ENCODE measurements around the gene USF2.

Gene USF2

DNA sequence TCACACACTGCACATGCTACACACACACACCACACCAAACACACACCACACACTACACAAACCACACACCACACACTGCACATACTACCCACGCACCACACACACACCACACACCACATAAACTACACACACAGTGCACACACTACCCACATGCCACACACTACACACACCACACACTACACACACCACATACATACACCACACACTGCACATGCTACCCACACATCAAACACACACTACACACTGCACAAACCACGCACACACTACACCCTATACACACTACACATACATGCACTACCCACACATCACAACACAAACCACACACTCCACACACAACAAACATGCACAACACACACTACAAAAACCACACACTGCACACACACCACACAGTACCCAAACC is 29.2 kb downstream of the USF2 start:
- no peaks in the 10 kb centered on the region for H3K36me3 ChIP-seq
- H3K9me3 ChIP-seq (ENCODE audit: severe bottlenecking) = no peaks in the 10 kb centered on the region
- no peaks in the 10 kb centered on the region for H3K27me3 ChIP-seq (ENCODE audit: insufficient read depth, low read depth, severe bottlenecking)
- H3K27ac ChIP-seq = no peak overlapping the region
- no peak overlapping the region for H3K4me3 ChIP-seq (ENCODE audit: low read depth, low read length)
- DNase-seq = no peak
- TF ChIP-seq, protein P1, sequence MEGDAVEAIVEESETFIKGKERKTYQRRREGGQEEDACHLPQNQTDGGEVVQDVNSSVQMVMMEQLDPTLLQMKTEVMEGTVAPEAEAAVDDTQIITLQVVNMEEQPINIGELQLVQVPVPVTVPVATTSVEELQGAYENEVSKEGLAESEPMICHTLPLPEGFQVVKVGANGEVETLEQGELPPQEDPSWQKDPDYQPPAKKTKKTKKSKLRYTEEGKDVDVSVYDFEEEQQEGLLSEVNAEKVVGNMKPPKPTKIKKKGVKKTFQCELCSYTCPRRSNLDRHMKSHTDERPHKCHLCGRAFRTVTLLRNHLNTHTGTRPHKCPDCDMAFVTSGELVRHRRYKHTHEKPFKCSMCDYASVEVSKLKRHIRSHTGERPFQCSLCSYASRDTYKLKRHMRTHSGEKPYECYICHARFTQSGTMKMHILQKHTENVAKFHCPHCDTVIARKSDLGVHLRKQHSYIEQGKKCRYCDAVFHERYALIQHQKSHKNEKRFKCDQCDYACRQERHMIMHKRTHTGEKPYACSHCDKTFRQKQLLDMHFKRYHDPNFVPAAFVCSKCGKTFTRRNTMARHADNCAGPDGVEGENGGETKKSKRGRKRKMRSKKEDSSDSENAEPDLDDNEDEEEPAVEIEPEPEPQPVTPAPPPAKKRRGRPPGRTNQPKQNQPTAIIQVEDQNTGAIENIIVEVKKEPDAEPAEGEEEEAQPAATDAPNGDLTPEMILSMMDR (IDR thresholded peaks at IDR 0.05; ENCODE audit: low read depth, low read length) = no peak

DNA sequence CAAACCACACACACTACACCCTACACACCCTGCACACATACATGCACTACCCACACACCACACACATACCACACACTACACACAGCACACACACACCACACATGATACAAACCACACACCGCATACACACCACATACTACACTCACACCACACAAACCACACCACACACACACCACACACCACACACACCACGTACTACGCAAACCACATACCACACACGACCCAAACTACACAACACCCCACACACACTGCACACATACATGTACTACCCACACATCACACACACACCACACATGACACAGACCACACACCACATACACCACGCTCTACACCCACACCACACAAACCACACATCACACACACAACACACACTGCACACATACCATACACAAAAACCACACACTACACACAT is 29.8 kb downstream of the USF2 start:
- no peak overlapping the region for H3K27ac ChIP-seq

DNA sequence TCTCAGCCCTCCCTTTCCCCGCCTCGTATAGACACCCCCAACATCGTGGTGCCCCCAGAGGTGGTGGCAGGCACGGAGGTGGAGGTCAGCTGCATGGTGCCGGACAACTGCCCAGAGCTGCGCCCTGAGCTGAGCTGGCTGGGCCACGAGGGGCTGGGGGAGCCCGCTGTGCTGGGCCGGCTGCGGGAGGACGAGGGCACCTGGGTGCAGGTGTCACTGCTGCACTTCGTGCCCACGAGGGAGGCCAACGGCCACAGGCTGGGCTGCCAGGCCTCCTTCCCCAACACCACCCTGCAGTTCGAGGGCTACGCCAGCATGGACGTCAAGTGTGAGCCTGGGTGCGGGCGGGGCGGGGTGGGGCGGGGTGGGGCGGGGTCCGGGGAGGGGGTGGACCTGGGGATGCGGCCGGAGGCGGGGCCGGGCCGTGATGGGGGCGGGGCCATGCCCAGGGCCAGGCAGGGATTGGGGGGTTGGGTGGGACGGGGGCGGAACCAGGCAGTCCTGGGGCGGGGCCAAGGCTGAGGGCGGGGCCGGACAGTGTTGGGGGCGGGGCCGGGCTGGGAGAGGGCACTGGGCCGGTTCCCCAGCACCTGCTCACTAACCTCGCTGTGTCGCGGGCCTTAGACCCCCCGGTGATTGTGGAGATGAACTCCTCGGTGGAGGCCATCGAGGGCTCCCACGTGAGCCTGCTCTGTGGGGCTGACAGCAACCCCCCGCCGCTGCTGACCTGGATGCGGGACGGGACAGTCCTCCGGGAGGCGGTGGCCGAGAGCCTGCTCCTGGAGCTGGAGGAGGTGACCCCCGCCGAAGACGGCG is 31.0 kb downstream of the USF2 start:
- no peak overlapping the region for H3K4me3 ChIP-seq (ENCODE audit: low read depth, low read length)
- no peaks in the 10 kb centered on the region for H3K27me3 ChIP-seq (ENCODE audit: insufficient read depth, low read depth, severe bottlenecking)
- no peak for DNase-seq
- no peaks in the 10 kb centered on the region for H3K9me3 ChIP-seq (ENCODE audit: severe bottlenecking)
- no peak overlapping the region for H3K27ac ChIP-seq
- no peaks in the 10 kb centered on the region for H3K36me3 ChIP-seq
- TF ChIP-seq, protein P1 (IDR thresholded peaks at IDR 0.05; ENCODE audit: low read depth, low read length) = no peak

More for the DNA sequence above, 29.8 kb downstream of the USF2 start:
- TF ChIP-seq, protein P1 (IDR thresholded peaks at IDR 0.05; ENCODE audit: low read depth, low read length) = no peak
- H3K36me3 ChIP-seq = no peaks in the 10 kb centered on the region
- H3K4me3 ChIP-seq (ENCODE audit: low read depth, low read length) = no peak overlapping the region
- no peaks in the 10 kb centered on the region for H3K27me3 ChIP-seq (ENCODE audit: insufficient read depth, low read depth, severe bottlenecking)
- DNase-seq = no peak
- H3K9me3 ChIP-seq (ENCODE audit: severe bottlenecking) = no peaks in the 10 kb centered on the region

DNA sequence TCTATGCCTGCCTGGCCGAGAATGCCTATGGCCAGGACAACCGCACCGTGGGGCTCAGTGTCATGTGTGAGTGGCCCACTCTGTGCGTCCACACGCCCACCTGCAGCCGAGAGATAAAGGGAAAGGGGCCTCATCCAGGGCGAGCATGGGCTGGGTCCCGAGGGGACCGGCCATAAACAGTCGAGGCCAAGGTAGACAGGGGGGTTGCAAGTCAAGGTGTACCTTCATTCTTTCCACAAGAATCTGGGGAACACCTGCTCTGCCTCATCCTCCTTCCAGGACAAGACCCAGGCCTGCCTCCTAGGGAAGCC is 31.5 kb downstream of the USF2 start:
- H3K36me3 ChIP-seq = no peaks in the 10 kb centered on the region
- no peak for DNase-seq
- H3K9me3 ChIP-seq (ENCODE audit: severe bottlenecking) = no peaks in the 10 kb centered on the region
- no peak overlapping the region for H3K4me3 ChIP-seq (ENCODE audit: low read depth, low read length)
- H3K27ac ChIP-seq = no peak overlapping the region
- TF ChIP-seq, protein P1 (IDR thresholded peaks at IDR 0.05; ENCODE audit: low read depth, low read length) = no peak
- no peaks in the 10 kb centered on the region for H3K27me3 ChIP-seq (ENCODE audit: insufficient read depth, low read depth, severe bottlenecking)

DNA sequence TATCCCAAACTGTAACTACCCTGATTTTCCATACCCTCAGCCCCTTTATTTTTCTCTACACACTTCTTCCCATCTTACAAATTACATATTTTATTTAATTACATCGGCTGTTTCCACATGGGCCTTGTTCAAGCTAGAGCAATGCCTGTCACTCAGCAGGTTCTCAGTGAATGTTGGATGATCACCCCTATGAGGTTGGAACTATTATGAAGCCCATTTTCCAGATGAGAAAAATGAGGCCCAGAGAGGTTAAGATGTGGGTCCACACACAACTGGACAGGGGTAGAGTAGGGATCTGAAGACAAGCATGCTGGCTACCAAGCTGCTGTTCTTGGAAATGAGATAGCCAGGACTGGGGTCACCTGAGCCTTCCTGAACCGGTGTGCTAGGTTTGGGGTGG is 33.2 kb downstream of the USF2 start:
- H3K27ac ChIP-seq = no peak overlapping the region
- TF ChIP-seq, protein P1 (IDR thresholded peaks at IDR 0.05; ENCODE audit: low read depth, low read length) = no peak
- no peaks in the 10 kb centered on the region for H3K27me3 ChIP-seq (ENCODE audit: insufficient read depth, low read depth, severe bottlenecking)
- H3K36me3 ChIP-seq = no peaks in the 10 kb centered on the region
- no peak overlapping the region for H3K4me3 ChIP-seq (ENCODE audit: low read depth, low read length)
- DNase-seq = no peak
- no peaks in the 10 kb centered on the region for H3K9me3 ChIP-seq (ENCODE audit: severe bottlenecking)

DNA sequence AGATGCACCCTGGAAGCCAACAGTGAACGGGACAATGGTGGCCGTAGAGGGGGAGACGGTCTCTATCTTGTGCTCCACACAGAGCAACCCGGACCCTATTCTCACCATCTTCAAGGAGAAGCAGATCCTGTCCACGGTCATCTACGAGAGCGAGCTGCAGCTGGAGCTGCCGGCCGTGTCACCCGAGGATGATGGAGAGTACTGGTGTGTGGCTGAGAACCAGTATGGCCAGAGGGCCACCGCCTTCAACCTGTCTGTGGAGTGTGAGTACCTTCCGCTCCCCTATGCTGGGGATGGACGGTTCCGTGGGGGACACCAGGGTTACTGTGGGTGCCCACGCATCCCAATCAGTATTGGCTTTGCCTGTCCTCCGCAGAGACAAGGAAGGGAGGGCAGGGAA is 33.7 kb downstream of the USF2 start:
- H3K36me3 ChIP-seq = no peaks in the 10 kb centered on the region
- no peak overlapping the region for H3K27ac ChIP-seq
- TF ChIP-seq, protein P1 (IDR thresholded peaks at IDR 0.05; ENCODE audit: low read depth, low read length) = no peak
- no peak overlapping the region for H3K4me3 ChIP-seq (ENCODE audit: low read depth, low read length)
- no peaks in the 10 kb centered on the region for H3K27me3 ChIP-seq (ENCODE audit: insufficient read depth, low read depth, severe bottlenecking)
- H3K9me3 ChIP-seq (ENCODE audit: severe bottlenecking) = no peaks in the 10 kb centered on the region
- no peak for DNase-seq
